ENCODE results near the gene PPP1R1A. TPM values are rescaled to one million over a fixed set of nuclear protein-coding genes. Genes with fewer than 3 reads are reported as not detected.

The PPP1R1A gene
- total and polyA plus RNA-seq, 10 donors = 0.09 to 2.1 (median 0.41) TPM; not detected in 6

GRCh38 chr12:54631551-54631950 is 43.1 kb upstream of the PPP1R1A start:
- DNase-seq = no peak
- Histone ChIP-seq H3K27me3 (replicated peaks in 1 of 7) (peaks cover 0 to 23% (median 0%) of the 10 kb centered on the region in 7 donors), H3K27ac (no peak overlapping the region), H3K4me3 (no peak overlapping the region), H3K4me1 (no peaks in the 10 kb centered on the region), H3K9me3 (peaks cover 0 to 21% (median 12%) of the 10 kb centered on the region in 8 donors), H3K36me3 (no peaks in the 10 kb centered on the region)
- intact Hi-C loops (cut with DNase I; ENCODE audit: low total_unique reads) = no loop called here
- no peak for TF ChIP-seq POLR2AphosphoS5 (IDR thresholded peaks at IDR 0.05)
- TF ChIP-seq POLR2A (IDR thresholded peaks at IDR 0.05) = no peak
- no peak for TF ChIP-seq CTCF (IDR thresholded peaks at IDR 0.05 in 8 of 11, conservative IDR thresholded peaks at IDR 0.05 in 3 of 11)
- 78 to 88% (median 80%) methylated on average over 5 of the region's 5 CpGs for WGBS, 5 donors

GRCh38 chr12:54629925-54630324 is 41.5 kb upstream of the PPP1R1A start:
- Histone ChIP-seq H3K36me3 (no peaks in the 10 kb centered on the region), H3K4me3 (no peak overlapping the region), H3K9me3 (peaks cover 0 to 22% (median 12%) of the 10 kb centered on the region in 8 donors), H3K27me3 (replicated peaks in 1 of 7) (peaks cover 0 to 38% (median 0%) of the 10 kb centered on the region in 7 donors), H3K4me1 (no peaks in the 10 kb centered on the region), H3K27ac (no peak overlapping the region)
- intact Hi-C loops (cut with DNase I; ENCODE audit: low total_unique reads) = no loop called here
- WGBS, 5 donors = 77 to 90% (median 87%) methylated on average over 2 of the region's 2 CpGs
- TF ChIP-seq CTCF (IDR thresholded peaks at IDR 0.05 in 8 of 11, conservative IDR thresholded peaks at IDR 0.05 in 3 of 11) (no peak), POLR2A (IDR thresholded peaks at IDR 0.05) (no peak)
- no peak for DNase-seq

GRCh38 chr12:54628186-54628846 is 39.9 kb upstream of the PPP1R1A start:
- 83 to 97% (median 96%) methylated on average over 3 of the region's 3 CpGs for WGBS, 5 donors
- Histone ChIP-seq H3K27me3 (replicated peaks in 1 of 7) (peaks cover 0 to 43% (median 0%) of the 10 kb centered on the region in 7 donors), H3K4me1 (no peaks in the 10 kb centered on the region), H3K9me3 (peaks cover 0 to 22% (median 12%) of the 10 kb centered on the region in 8 donors), H3K36me3 (no peaks in the 10 kb centered on the region), H3K27ac (no peak overlapping the region), H3K4me3 (no peak overlapping the region)
- no peak for TF ChIP-seq POLR2A (IDR thresholded peaks at IDR 0.05)
- TF ChIP-seq CTCF (IDR thresholded peaks at IDR 0.05 in 8 of 11, conservative IDR thresholded peaks at IDR 0.05 in 3 of 11) = no peak
- no peak for TF ChIP-seq POLR2AphosphoS5 (IDR thresholded peaks at IDR 0.05)
- DNase-seq = no peak
- intact Hi-C loops (cut with DNase I; ENCODE audit: low total_unique reads) = no loop called here

GRCh38 chr12:54627304-54627703 is 38.8 kb upstream of the PPP1R1A start:
- H3K36me3 ChIP-seq = no peaks in the 10 kb centered on the region
- H3K27me3 ChIP-seq (replicated peaks in 1 of 7) = peaks cover 0 to 40% (median 0%) of the 10 kb centered on the region in 7 donors
- no peak overlapping the region for H3K27ac ChIP-seq
- WGBS, 5 donors = 81 to 94% (median 89%) methylated on average over 3 of the region's 3 CpGs
- no peaks in the 10 kb centered on the region for H3K4me1 ChIP-seq
- intact Hi-C loops (cut with DNase I; ENCODE audit: low total_unique reads) = no loop called here
- no peak overlapping the region for H3K4me3 ChIP-seq
- no peak for TF ChIP-seq CTCF (IDR thresholded peaks at IDR 0.05 in 8 of 11, conservative IDR thresholded peaks at IDR 0.05 in 3 of 11)
- DNase-seq = no peak
- H3K9me3 ChIP-seq = peaks cover 0 to 22% (median 12%) of the 10 kb centered on the region in 8 donors
